Islet of Langerhans (tissue), 1 donor: ENCODE measurements around the gene TDRD3.

Experiments used
- FAIRE-seq: peaks from one replicate; lab custom pipeline; 2011; peaks lifted over from hg19 to GRCh38; lab: Jason Lieb, UNC

TDRD3 gene

DNA sequence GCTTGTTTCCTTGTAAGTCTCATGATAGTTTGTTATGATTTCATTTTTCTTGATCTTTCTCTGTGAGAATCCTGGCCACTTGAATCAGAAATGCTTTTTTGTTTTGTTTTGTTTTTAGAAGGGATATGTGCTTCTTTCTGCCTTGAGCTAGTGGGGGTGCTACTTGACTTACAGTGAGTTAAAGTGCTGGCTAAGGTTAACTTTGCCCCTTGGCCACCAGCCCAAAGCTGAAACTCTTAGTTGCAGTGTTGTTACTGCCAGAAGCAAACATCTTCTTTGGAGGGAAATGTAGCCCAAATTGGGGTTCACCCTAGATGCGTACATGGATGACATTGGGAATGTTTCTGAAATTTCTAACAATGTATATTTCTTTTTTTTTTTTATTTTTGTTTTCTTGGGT, 57.4 kb downstream of the TDRD3 start:
- no peak for FAIRE-seq

DNA sequence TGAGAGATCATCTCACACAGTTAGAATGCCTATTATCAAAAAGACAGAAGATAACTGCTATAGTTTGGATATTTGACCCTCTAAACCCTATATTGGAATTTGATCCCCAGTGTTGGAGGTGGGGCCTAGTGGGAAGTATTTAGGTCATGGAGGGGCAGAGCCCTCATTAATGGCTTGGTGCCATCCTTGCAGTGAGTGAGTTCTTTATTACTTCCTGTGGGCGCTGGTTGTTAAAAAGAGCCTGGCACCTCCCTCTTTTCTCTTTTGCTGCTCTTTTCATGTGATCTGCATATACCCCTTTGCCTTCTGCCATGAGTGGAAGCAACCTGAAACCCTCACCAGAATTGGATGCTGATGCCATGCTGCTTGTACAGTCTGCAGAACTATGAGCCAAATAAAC, 66.8 kb downstream of the TDRD3 start:
- FAIRE-seq, result no peak

- no peak for FAIRE-seq
Observed at GRCh38 chr13:60467098-60467497, 70.1 kb downstream of the TDRD3 start.

DNA sequence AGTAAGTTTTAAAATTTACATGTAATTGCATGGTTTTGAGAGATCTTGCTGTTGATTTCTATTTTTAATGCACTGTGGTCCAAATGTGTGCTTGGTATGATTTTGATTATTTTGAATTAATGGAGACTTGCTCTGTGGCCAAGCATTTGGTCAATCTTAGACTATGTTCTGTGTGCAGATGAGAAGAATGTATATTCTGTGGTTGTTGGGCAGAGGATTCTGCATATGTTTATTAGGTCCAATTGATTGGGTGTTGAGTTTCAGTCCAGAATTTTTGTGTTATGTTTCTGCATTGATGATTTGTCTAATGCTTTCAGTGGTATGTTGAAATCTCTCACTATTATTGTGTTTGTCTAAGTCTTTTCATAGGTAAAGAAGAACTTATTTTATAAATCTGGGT, 82.3 kb downstream of the TDRD3 start:
- no peak for FAIRE-seq

- FAIRE-seq, result no peak
Observed at GRCh38 chr13:60482012-60482411, 85.0 kb downstream of the TDRD3 start.

DNA sequence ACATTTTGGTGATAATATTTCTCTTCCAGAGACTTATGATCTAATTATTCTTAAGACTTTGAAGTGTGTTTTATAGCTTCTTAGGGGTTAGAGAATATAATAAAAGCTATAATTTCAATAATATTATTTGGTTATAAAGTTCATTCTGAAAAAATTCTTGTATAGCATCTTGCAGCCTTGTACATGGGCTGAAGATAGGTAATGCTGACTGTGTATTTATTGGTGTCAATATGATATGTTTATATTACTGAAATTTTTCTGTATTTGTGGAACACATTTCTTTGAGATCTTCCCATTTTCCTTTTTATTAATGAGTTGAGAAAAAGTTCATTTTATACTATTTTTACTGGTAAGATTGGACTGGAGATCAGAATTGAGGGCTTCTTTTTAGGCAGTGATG, 87.8 kb downstream of the TDRD3 start:
- no peak for FAIRE-seq

GRCh38 chr13:60491531-60491930, 94.5 kb downstream of the TDRD3 start:
- FAIRE-seq, result no peak

GRCh38 chr13:60492187-60492586, 95.2 kb downstream of the TDRD3 start:
- FAIRE-seq, result no peak

- no peak for FAIRE-seq
Observed at GRCh38 chr13:60494296-60494695, 97.3 kb downstream of the TDRD3 start.

DNA sequence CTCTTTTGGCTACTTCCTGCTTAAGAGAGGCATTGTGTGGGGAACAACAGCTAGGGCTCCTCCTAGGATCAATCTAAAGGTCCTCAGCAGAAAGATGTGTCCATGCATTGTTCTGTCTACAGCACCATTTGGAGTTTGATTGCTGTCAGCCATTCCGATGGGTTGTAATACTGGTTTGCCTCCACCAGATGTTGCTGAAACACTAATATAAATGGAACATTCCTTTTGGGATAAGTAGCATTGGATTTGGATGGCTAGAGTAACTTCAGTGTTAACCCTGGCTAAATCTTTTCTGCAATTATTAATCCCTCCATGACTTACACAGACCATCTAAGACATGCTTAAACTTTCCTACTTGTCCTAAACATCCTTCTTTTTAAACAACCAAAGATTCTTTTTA, 104.2 kb downstream of the TDRD3 start:
- no peak for FAIRE-seq

GRCh38 chr13:60509601-60510386, 112.8 kb downstream of the TDRD3 start:
- FAIRE-seq, result peak; percentile 96

DNA sequence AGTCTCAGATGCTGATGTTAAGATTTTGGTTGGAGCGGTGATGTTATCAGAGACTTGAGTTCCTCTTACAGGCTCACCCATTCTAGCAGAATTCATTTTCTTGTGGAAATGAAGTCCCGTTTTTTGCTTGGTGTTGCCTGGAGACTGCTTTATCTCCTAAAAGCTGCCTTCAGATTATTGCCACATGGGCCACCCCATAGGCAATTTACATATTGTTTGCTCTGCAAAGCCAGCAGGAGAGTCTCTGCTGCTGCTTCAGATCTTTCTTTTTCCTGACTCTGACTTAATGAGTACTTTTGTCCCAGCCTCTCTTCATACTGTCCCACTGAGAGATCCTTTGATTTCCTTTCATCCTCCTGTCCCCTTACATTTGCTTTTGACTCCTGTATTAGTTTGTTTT, 114.6 kb downstream of the TDRD3 start:
- no peak for FAIRE-seq

DNA sequence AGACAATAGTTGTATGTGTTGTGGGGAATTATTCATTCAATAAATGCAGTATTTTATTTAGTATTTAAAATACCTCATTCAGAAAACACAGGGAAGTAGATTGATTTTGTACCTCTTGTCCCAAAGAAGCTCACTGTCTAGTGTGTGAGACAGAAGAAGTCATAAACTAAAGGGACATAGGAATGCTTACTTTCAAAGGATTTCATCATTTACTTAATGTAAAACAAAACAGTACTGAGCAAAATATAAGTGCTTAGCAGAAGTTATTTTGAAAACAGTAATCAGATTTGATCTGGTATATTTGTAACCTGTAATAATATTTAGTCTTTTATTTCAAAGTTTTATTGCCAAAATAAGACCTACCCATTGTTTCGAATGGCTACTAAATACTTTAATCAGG, 117.9 kb downstream of the TDRD3 start:
- FAIRE-seq, result no peak

DNA sequence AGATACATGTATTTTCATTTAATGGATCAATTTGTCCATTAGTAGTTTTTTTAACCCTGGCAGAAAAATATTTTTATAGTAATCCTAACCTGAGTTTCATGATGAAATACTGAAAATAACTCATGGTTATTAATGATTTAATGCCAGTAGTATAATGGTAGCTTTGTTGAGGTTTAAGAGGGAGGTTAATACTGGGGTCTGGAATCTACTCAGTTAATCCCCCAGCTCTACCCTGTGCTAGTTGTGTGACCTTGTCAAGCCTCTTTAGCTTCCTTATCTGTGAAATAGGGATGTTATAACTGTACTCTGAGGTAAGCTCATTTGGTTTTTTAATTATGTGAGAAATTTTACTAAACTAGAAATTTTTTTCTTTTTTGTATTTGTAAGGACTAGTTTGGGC, 122.5 kb downstream of the TDRD3 start:
- no peak for FAIRE-seq

- no peak for FAIRE-seq
Observed at GRCh38 chr13:60520902-60521569, 124.0 kb downstream of the TDRD3 start.

- no peak for FAIRE-seq
Observed at GRCh38 chr13:60538566-60538965, 141.5 kb downstream of the TDRD3 start.

DNA sequence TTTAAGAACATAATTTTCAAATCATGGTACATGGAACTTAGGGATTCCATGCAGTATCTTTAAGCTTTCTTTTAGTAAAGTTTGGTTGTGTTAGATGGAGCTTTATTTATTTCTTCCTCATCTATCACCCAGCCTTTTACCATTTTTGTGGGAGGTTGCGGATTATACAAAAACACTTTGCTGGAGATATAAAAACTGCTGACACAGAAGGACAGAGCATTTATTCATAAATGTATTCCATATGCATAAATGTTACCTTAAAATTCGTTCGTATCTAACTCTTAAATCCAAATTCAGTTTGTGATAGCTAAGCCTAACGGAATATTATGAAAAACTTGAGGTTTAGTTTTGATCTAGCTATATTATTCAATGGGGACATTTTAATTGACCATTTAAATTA, 143.3 kb downstream of the TDRD3 start:
- FAIRE-seq, result peak; percentile 17

DNA sequence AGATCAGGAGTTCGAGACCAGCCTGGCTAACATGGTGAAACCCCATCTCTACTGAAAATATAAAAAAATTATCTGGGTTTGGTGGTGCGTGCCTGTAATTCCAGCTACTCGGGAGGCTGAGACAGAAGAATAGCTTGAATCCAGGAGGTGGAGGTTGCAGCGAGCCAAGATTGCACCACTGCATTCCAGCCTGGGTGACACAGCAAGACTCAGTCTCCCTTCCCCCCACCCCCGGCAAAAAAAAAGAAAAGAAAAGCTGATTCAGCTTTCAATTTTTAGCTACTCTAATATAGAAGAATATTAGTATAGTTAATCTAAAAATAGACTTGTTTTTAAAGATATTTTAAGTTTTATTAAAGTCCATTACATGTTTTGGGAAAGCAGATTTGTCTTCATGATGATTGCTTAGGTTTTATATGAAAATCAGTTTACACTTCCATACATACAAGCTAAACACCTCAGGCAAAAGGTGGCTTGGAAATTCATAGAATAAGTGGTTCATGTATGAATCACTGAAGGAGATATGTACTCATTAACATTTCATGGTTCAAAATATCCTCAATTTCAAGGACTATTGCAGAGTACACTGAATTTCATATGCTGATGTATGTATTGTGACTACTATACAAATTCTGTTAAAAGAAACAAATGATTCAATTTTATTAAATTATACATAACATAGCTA, 165.2 kb downstream of the TDRD3 start:
- FAIRE-seq, result no peak

GRCh38 chr13:60571571-60571970, 174.6 kb downstream of the TDRD3 start:
- FAIRE-seq, result no peak

GRCh38 chr13:60572003-60572798, 175.2 kb downstream of the TDRD3 start:
- no peak for FAIRE-seq

DNA sequence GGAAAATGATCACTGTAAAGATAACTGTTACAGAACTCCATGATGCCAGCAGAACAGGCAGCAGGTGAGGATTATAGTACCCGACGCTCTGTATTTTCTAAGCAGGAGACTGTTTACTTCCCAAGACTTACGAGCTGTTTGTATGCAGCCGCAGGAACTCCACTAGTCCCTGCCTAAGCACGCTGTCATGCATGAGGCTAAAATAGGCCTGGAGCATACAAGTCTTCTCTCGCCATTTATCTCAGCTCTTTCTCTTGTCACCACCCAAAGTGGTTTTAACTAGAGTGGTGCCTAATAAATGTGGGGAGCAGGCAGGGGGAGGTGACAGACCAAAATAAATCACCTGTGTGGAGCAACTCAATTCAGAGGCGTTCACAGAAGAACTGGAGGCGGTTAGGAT, 175.8 kb downstream of the TDRD3 start:
- FAIRE-seq, result no peak

DNA sequence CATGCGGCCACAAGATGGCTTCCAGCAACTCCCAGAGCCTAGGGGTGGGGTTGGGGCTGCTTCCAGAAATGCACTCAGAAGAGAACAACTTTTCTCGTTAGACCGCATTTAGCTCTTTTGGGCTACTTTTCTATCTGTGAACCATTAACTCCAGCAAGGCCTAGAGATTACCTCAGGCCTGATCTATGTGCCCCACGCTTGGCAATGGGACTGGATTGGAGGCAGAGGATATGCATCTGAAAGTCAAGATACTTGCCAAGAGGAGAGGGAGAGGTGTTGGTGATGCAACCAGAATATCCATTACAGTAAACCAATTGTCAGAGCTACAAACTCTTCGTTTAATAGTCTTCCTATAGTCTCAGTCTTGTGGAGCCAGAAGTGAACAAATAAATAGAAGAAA, 177.7 kb downstream of the TDRD3 start:
- no peak for FAIRE-seq

- FAIRE-seq, result no peak
Observed at GRCh38 chr13:60575142-60575541, 178.1 kb downstream of the TDRD3 start.
